Keratinocyte (primary cell): ENCODE data around the gene AMACR. TPM values are rescaled to one million over a fixed set of nuclear protein-coding genes. Genes with fewer than 3 reads are reported as not detected.

ENCODE experiments used
- DNase-seq: peaks from one replicate; pipeline ENCODE4 v3.0.0-alpha.2; 2011; ENCODE audit warnings: low read depth, missing footprints, low spot score
- FAIRE-seq: peaks from 2 replicates; lab custom pipeline; 2011; peaks lifted over from hg19 to GRCh38; lab: Jason Lieb, UNC
- H2AFZ ChIP-seq: 2 replicates; pipeline ENCODE4 v1.6.0; 2012; ENCODE audit warnings: low read length, control low read depth, inconsistent platforms; ENCODE audit not compliant: control insufficient read depth
- H3K27ac ChIP-seq: 2 replicates; pipeline ENCODE4 v1.5.1; 2011; ENCODE audit warnings: low read length; ENCODE audit not compliant: control insufficient read depth, insufficient read depth
- H3K27me3 ChIP-seq: 3 replicates; pipeline ENCODE4 v1.6.0; 2011; ENCODE audit warnings: low read length; ENCODE audit not compliant: control insufficient read depth, insufficient read depth; ENCODE audit errors: extremely low read depth
- H3K36me3 ChIP-seq, 2 experiments: 2 replicates in 1 of 2; 3 replicates in 1 of 2; pipeline ENCODE4 v1.5.1; 2011; ENCODE audit warnings: low read length in 2 of 2, mild to moderate bottlenecking in 1 of 2; ENCODE audit not compliant: control insufficient read depth in 2 of 2, insufficient read depth in 2 of 2; ENCODE audit errors: extremely low read depth in 1 of 2
- H3K4me1 ChIP-seq: 3 replicates; pipeline ENCODE4 v1.5.1; 2011; ENCODE audit warnings: low read length; ENCODE audit not compliant: control insufficient read depth, insufficient read depth; ENCODE audit errors: extremely low read depth
- H3K4me2 ChIP-seq: 3 replicates; pipeline ENCODE4 v1.6.0; 2011; ENCODE audit warnings: low read depth, low read length; ENCODE audit not compliant: control insufficient read depth, insufficient read depth; ENCODE audit errors: extremely low read depth
- H3K4me3 ChIP-seq, 3 experiments: fragments of 200-600 bp in 1 of 3; sonication (generic) in 1 of 3; 2 replicates in 2 of 3; 3 replicates in 1 of 3; pipeline ENCODE4 v1.5.1; 2011 to 2016; ENCODE audit warnings: low read length in 3 of 3, mild to moderate bottlenecking in 3 of 3, control low read depth in 2 of 3, inconsistent platforms in 1 of 3, low read depth in 1 of 3, mixed read lengths in 1 of 3, mixed run types in 1 of 3, moderate library complexity in 1 of 3; ENCODE audit not compliant: control insufficient read depth in 2 of 3, insufficient read depth in 2 of 3; ENCODE audit errors: extremely low read depth in 1 of 3
- H3K79me2 ChIP-seq: 2 replicates; pipeline ENCODE4 v1.6.0; 2012; ENCODE audit warnings: low read length; ENCODE audit not compliant: control insufficient read depth, insufficient read depth
- H3K9ac ChIP-seq: 3 replicates; pipeline ENCODE4 v1.6.0; 2011; ENCODE audit warnings: low read length; ENCODE audit not compliant: control insufficient read depth, insufficient read depth; ENCODE audit errors: extremely low read depth
- H3K9me1 ChIP-seq: 3 replicates; pipeline ENCODE4 v1.6.0; 2011; ENCODE audit warnings: low read length; ENCODE audit not compliant: control insufficient read depth, insufficient read depth; ENCODE audit errors: extremely low read depth
- H3K9me3 ChIP-seq: 2 replicates; pipeline ENCODE4 v1.5.1; 2012; ENCODE audit warnings: low read depth, low read length; ENCODE audit not compliant: control insufficient read depth
- H4K20me1 ChIP-seq: 3 replicates; pipeline ENCODE4 v1.6.0; 2011; ENCODE audit warnings: low read length; ENCODE audit not compliant: control insufficient read depth, insufficient read depth; ENCODE audit errors: extremely low read depth
- CTCF ChIP-seq, 3 experiments: IDR thresholded peaks in 1 of 3; conservative IDR thresholded peaks in 1 of 3; optimal IDR thresholded peaks in 1 of 3; 2 replicates in 2 of 3; 3 replicates in 1 of 3; pipeline versions ENCODE3 to v1.5.1; 2011; ENCODE audit warnings: low read length in 3 of 3, mild to moderate bottlenecking in 3 of 3, moderate library complexity in 2 of 3, control low read depth in 1 of 3, inconsistent platforms in 1 of 3; ENCODE audit not compliant: insufficient read depth in 2 of 3; ENCODE audit errors: extremely low read depth in 1 of 3
- EZH2 ChIP-seq: IDR thresholded peaks from one replicate; pipeline ENCODE4 v1.6.1; 2012; ENCODE audit warnings: inconsistent platforms, mild to moderate bottlenecking, low read length, moderate library complexity
- dilution Hi-C: fragments of 300-500 bp; cut with MboI; formaldehyde crosslinking; loops from one replicate; pipeline ENCODE4 v1.7.0; 2020; ENCODE audit warnings: low sequenced_read_pairs; ENCODE audit not compliant: extremely low pct_ligation_motif_present
- polyA plus RNA-seq, 5 experiments: library from polyadenylated mRNA; depleted of rRNA in 3 of 5; stranded (reverse) in 3 of 5; stranded (forward) in 1 of 5; unstranded in 1 of 5; fragments of >200 nt; gene quantifications; 1 replicate in 1 of 5; 2 replicates in 3 of 5; 3 replicates in 1 of 5; pipeline versions ENCODE4 v1.2.1 to v1.2.3, GENCODE V29; 2011 to 2012; ENCODE audit warnings: missing spikeins in 2 of 5, low read depth in 1 of 5, low replicate concordance in 1 of 5

The AMACR gene
- polyA plus RNA-seq, 1 donor (not counting 4 experiments of a cell fraction or from before 2014, with no cell fraction given) = 20.3 TPM

GRCh38 chr5:34021334-34021733 is 13.5 kb upstream of the AMACR start:
- dilution Hi-C loops = no loop called here
- Histone ChIP-seq H3K36me3 (no peaks in the 10 kb centered on the region), H3K4me1 (peaks cover 12% of the 10 kb centered on the region), H2AFZ (peak overlapping the region; percentile 36), H3K4me3 (no peak overlapping the region), H3K4me2 (no peak overlapping the region), H3K79me2 (no peaks in the 10 kb centered on the region), H4K20me1 (no peaks in the 10 kb centered on the region), H3K27ac (no peak overlapping the region), H3K9ac (no peak overlapping the region), H3K9me3 (no peaks in the 10 kb centered on the region), H3K27me3 (no peaks in the 10 kb centered on the region), H3K9me1 (no peaks in the 10 kb centered on the region)
- FAIRE-seq = no peak
- TF ChIP-seq CTCF (optimal IDR thresholded peaks at IDR 0.05 in 1 of 3, IDR thresholded peaks at IDR 0.05 in 1 of 3, conservative IDR thresholded peaks at IDR 0.05 in 1 of 3; ENCODE audit: extremely low read depth in 1 of 3, insufficient read depth in 2 of 3, low read length in 3 of 3) = no peak
- no peak for TF ChIP-seq EZH2
- no peak for DNase-seq

- Histone ChIP-seq H2AFZ (no peak overlapping the region), H3K27me3 (no peaks in the 10 kb centered on the region), H3K79me2 (no peaks in the 10 kb centered on the region), H3K9me1 (no peaks in the 10 kb centered on the region), H3K4me1 (peaks cover 12% of the 10 kb centered on the region), H3K4me2 (no peak overlapping the region), H3K9ac (no peak overlapping the region), H3K9me3 (no peaks in the 10 kb centered on the region), H3K4me3 (no peak overlapping the region), H3K27ac (no peak overlapping the region), H4K20me1 (no peaks in the 10 kb centered on the region), H3K36me3 (no peaks in the 10 kb centered on the region)
- dilution Hi-C loops = no loop called here
- DNase-seq (no peak), FAIRE-seq (no peak)
- TF ChIP-seq CTCF (optimal IDR thresholded peaks at IDR 0.05 in 1 of 3, IDR thresholded peaks at IDR 0.05 in 1 of 3, conservative IDR thresholded peaks at IDR 0.05 in 1 of 3; ENCODE audit: extremely low read depth in 1 of 3, insufficient read depth in 2 of 3, low read length in 3 of 3) = no peak
- no peak for TF ChIP-seq EZH2
These were observed 12.9 kb upstream of the AMACR start for GRCh38 chr5:34020726-34021125.
